Fibroblast of skin of left biceps (primary cell): ENCODE data around the gene TBL2.
"Not testable (repeated sequence)": the region's sequence is repeated elsewhere in the genome, so short reads cannot be mapped to it uniquely, and the experiment has no call there.

Experiments used
- DNase-seq, 2 experiments: peaks; one replicate each; pipeline ENCODE4 v3.0.0-alpha.2; 2013; ENCODE audit warnings: low read depth in 2 of 2

The TBL2 gene

GRCh38 chr7:73535918-73536317, 42.5 kb downstream of the TBL2 start:
- not testable (repeated sequence) for DNase-seq

- DNase-seq: no peak
These were observed 44.6 kb downstream of the TBL2 start for GRCh38 chr7:73533742-73534141.

- no peak for DNase-seq
These were observed 46.2 kb downstream of the TBL2 start for GRCh38 chr7:73532224-73532623.

- DNase-seq: no peak
These were observed 47.6 kb downstream of the TBL2 start for GRCh38 chr7:73530800-73531199.

- DNase-seq: no peak
These were observed 51.2 kb downstream of the TBL2 start for GRCh38 chr7:73526896-73527821.

- DNase-seq: not testable (repeated sequence)
These were observed 52.3 kb downstream of the TBL2 start for GRCh38 chr7:73526158-73526494.

- peak; percentile 96 for DNase-seq
These were observed 56.1 kb downstream of the TBL2 start, which contains the start of gene BAZ1B for GRCh38 chr7:73522105-73522872. BAZ1B (minus strand) TSS chr7:73522293; CDS start chr7:73521933, 360 bp downstream.

GRCh38 chr7:73521636-73522104, 56.7 kb downstream of the TBL2 start:
- DNase-seq: peak in 1 of 2 experiments; percentile 12

GRCh38 chr7:73520673-73521635, 57.4 kb downstream of the TBL2 start:
- no peak for DNase-seq

- no peak for DNase-seq
These were observed 58.3 kb downstream of the TBL2 start for GRCh38 chr7:73519867-73520672.

- no peak for DNase-seq
These were observed 59.9 kb downstream of the TBL2 start for GRCh38 chr7:73518470-73518869.
